Measurements from ENCODE around the gene COX20. TPM values are rescaled to one million over a fixed set of nuclear protein-coding genes. Genes with fewer than 3 reads are reported as not detected.

COX20 gene
- total RNA-seq, 2 experiments from 2014 or later, result 33.1 to 34.7 TPM

DNA sequence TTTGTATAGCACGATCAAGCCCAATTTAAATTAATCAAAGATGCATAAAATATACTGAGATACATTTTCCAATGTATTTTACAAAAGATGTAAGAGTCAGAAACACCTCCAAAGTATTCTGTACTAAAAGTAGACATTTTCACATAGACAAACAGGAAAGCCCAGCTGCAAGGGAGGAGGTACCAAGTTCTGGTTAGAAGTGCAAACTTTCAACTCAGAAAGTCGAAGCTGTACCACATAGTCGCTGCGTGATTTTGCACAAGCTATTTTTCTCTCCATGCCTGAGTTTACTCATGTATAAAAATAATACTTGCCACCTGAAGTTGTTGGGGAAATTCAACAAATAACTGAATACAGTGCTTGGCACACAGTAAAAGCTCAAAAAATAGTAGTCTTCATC, 34.5 kb downstream of the COX20 start:
- ChIA-PET CTCF (interaction anchor here (1.1 to 1.2 kb wide), 3 partner anchors 46 to 94 kb away, joined by 3 to 4 read pairs (median 3); no protein-coding TSS in a partner anchor), POLR2A (interaction anchor here (1.6 kb wide), 1 partner anchor 35 kb away, joined by 3 read pairs; no protein-coding TSS in a partner anchor)
- Mint-ChIP-seq H3K27me3 (no peaks in the 10 kb centered on the region), H3K27ac (no peak overlapping the region), H3K4me1 (ENCODE audit: low read depth) (peaks cover 18% of the 10 kb centered on the region), H3K4me3 (no peak overlapping the region), H3K9me3 (no peaks in the 10 kb centered on the region), H3K36me3 (ENCODE audit: low read depth) (no peaks in the 10 kb centered on the region)
- TF ChIP-seq, protein P1, sequence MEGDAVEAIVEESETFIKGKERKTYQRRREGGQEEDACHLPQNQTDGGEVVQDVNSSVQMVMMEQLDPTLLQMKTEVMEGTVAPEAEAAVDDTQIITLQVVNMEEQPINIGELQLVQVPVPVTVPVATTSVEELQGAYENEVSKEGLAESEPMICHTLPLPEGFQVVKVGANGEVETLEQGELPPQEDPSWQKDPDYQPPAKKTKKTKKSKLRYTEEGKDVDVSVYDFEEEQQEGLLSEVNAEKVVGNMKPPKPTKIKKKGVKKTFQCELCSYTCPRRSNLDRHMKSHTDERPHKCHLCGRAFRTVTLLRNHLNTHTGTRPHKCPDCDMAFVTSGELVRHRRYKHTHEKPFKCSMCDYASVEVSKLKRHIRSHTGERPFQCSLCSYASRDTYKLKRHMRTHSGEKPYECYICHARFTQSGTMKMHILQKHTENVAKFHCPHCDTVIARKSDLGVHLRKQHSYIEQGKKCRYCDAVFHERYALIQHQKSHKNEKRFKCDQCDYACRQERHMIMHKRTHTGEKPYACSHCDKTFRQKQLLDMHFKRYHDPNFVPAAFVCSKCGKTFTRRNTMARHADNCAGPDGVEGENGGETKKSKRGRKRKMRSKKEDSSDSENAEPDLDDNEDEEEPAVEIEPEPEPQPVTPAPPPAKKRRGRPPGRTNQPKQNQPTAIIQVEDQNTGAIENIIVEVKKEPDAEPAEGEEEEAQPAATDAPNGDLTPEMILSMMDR (IDR thresholded peaks at IDR 0.05), result no peak
- intact Hi-C loops (cut with micrococcal nuclease), result loop anchor here (5.0 kb wide), 1 partner anchor 92 kb away; no protein-coding TSS in a partner anchor
- ATAC-seq (no peak), DNase-seq (no peak)

GRCh38 chr1:244874974-244875579, 39.6 kb downstream of the COX20 start:
- intact Hi-C loops (cut with micrococcal nuclease), result no loop called here
- ATAC-seq (no peak), DNase-seq (no peak)
- H3K4me3 Mint-ChIP-seq, result no peak overlapping the region
- TF ChIP-seq, protein P1 (IDR thresholded peaks at IDR 0.05), result no peak
- H3K36me3 Mint-ChIP-seq (ENCODE audit: low read depth), result no peaks in the 10 kb centered on the region
- no peaks in the 10 kb centered on the region for H3K27me3 Mint-ChIP-seq
- ChIA-PET CTCF (interaction anchor here (0.7 to 1.5 kb wide), 3 partner anchors 9 to 116 kb away, joined by 3 to 5 read pairs (median 3); no protein-coding TSS in a partner anchor), POLR2A (interaction anchor here (1.0 kb wide), 1 partner anchor 12 kb away, joined by 4 read pairs; no protein-coding TSS in a partner anchor)
- H3K4me1 Mint-ChIP-seq (ENCODE audit: low read depth), result no peaks in the 10 kb centered on the region
- H3K9me3 Mint-ChIP-seq, result no peaks in the 10 kb centered on the region
- H3K27ac Mint-ChIP-seq, result no peak overlapping the region

GRCh38 chr1:244876228-244876910, 40.9 kb downstream of the COX20 start:
- Mint-ChIP-seq H3K4me1 (ENCODE audit: low read depth) (no peaks in the 10 kb centered on the region), H3K27ac (no peak overlapping the region), H3K36me3 (ENCODE audit: low read depth) (no peaks in the 10 kb centered on the region), H3K27me3 (no peaks in the 10 kb centered on the region), H3K4me3 (no peak overlapping the region), H3K9me3 (no peaks in the 10 kb centered on the region)
- CTCF ChIA-PET, result interaction anchor here (1.1 to 1.3 kb wide), 4 partner anchors 11 to 167 kb away, joined by 3 read pairs; no protein-coding TSS in a partner anchor
- intact Hi-C loops (cut with micrococcal nuclease), result no loop called here
- no peak for ATAC-seq
- POLR2A ChIA-PET, result no interaction called here
- no peak for DNase-seq
- TF ChIP-seq, protein P1 (IDR thresholded peaks at IDR 0.05), result no peak

DNA sequence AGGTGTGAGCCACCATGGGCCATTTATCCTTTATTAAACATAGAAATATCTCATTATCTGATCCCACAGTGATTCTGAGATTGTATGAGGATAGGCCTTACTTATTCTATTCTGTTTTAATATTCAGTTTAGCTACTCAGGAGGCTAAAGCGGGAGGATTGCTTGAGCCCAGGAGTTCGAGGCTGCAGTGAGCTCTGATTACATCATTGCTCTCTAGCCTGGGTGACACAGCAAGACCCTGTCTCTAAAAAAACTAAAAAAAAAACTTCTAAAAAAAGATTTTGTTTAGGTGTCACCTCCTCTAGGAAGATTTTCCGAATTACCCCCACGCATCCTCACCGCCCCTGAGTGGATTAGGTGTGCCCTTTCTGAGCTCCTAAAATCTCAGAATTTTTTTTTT, 43.2 kb downstream of the COX20 start:
- ChIA-PET POLR2A (interaction anchor here (0.6 kb wide), 1 partner anchor 18 kb away, joined by 3 read pairs; no protein-coding TSS in a partner anchor), CTCF (no interaction called here)
- intact Hi-C loops (cut with micrococcal nuclease), result no loop called here
- TF ChIP-seq, protein P1 (IDR thresholded peaks at IDR 0.05), result no peak
- H3K27me3 Mint-ChIP-seq, result no peaks in the 10 kb centered on the region
- no peaks in the 10 kb centered on the region for H3K9me3 Mint-ChIP-seq
- ATAC-seq (no peak), DNase-seq (no peak)
- no peaks in the 10 kb centered on the region for H3K36me3 Mint-ChIP-seq (ENCODE audit: low read depth)
- H3K4me3 Mint-ChIP-seq, result no peak overlapping the region
- no peak overlapping the region for H3K27ac Mint-ChIP-seq
- no peaks in the 10 kb centered on the region for H3K4me1 Mint-ChIP-seq (ENCODE audit: low read depth)

Data from activated CD8-positive, alpha-beta T cell treated with anti-CD3 and anti-CD28 coated beads for 36 hours (primary cell).